ENCODE measurements around the gene PICK1. TPM values are rescaled to one million over a fixed set of nuclear protein-coding genes. Genes with fewer than 3 reads are reported as not detected.

Gene PICK1
- total RNA-seq, 1 experiment from 2014 or later, result 21.3 TPM

GRCh38 chr22:38081636-38081940, 24.4 kb downstream of the PICK1 start:
- TF ChIP-seq POLR2AphosphoS5 (IDR thresholded peaks at IDR 0.05; ENCODE audit: low read depth, low read length) (no peak), CTCF (IDR thresholded peaks at IDR 0.05) (no peak), TCF7L2 (IDR thresholded peaks at IDR 0.05; ENCODE audit: low read depth, low read length) (no peak), SIN3A (IDR thresholded peaks at IDR 0.05; ENCODE audit: borderline replicate concordance, insufficient read depth, low read depth, low read length) (no peak), REST (IDR thresholded peaks at IDR 0.05; ENCODE audit: insufficient read depth in 1 of 2, low read depth in 2 of 2, low read length in 1 of 2) (no peak)
- no peak for DNase-seq (ENCODE audit: low read depth, low spot score)
- no peak for ATAC-seq
- Histone ChIP-seq H3K4me1 (ENCODE audit: control insufficient read depth, insufficient read depth, low read length) (no peaks in the 10 kb centered on the region; the same call in 1 of the 2 replicates), H3K9me3 (ENCODE audit: control insufficient read depth, insufficient read depth, low read depth, low read length) (no peaks in the 10 kb centered on the region), H3K27me3 (ENCODE audit: control insufficient read depth, insufficient read depth, low read length) (no peaks in the 10 kb centered on the region), H3K36me3 (ENCODE audit: control insufficient read depth, insufficient read depth, low read length) (no peaks in the 10 kb centered on the region), H3K27ac (ENCODE audit: low read length) (no peak overlapping the region), H3K4me3 (ENCODE audit: low read depth in 2 of 2, low read length in 2 of 2) (no peak overlapping the region)
- POLR2A ChIA-PET, result no interaction called here
- in situ Hi-C loops (cut with HindIII; ENCODE audit: low pct_unique_long_range_greater_than_20kb, low sequenced_read_pairs), result no loop called here
- intact Hi-C loops (cut with micrococcal nuclease; ENCODE audit: unreplicated experiment), result no loop called here
- CTCF ChIA-PET, result no interaction called here
- no TSS peak for BruUV-seq (replicated peaks)

GRCh38 chr22:38081941-38082828, 25.0 kb downstream of the PICK1 start:
- no peak for ATAC-seq
- no peak overlapping the region for H3K4me3 ChIP-seq (ENCODE audit: low read depth in 2 of 2, low read length in 2 of 2)

More at GRCh38 chr22:38081941-38082828, 25.0 kb downstream of the PICK1 start:
- no peak for TF ChIP-seq TCF7L2 (IDR thresholded peaks at IDR 0.05; ENCODE audit: low read depth, low read length)
- no peak for TF ChIP-seq CTCF (IDR thresholded peaks at IDR 0.05)
- TF ChIP-seq SIN3A (IDR thresholded peaks at IDR 0.05; ENCODE audit: borderline replicate concordance, insufficient read depth, low read depth, low read length), result no peak
- TF ChIP-seq REST (IDR thresholded peaks at IDR 0.05; ENCODE audit: insufficient read depth in 1 of 2, low read depth in 2 of 2, low read length in 1 of 2), result no peak
- no peak for TF ChIP-seq POLR2AphosphoS5 (IDR thresholded peaks at IDR 0.05; ENCODE audit: low read depth, low read length)
- H3K36me3 ChIP-seq (ENCODE audit: control insufficient read depth, insufficient read depth, low read length), result no peaks in the 10 kb centered on the region
- H3K27me3 ChIP-seq (ENCODE audit: control insufficient read depth, insufficient read depth, low read length), result no peaks in the 10 kb centered on the region
- no peak for DNase-seq (ENCODE audit: low read depth, low spot score)
- no peaks in the 10 kb centered on the region; the same call in 1 of the 2 replicates for H3K4me1 ChIP-seq (ENCODE audit: control insufficient read depth, insufficient read depth, low read length)
- no peak overlapping the region for H3K27ac ChIP-seq (ENCODE audit: low read length)
- ChIA-PET CTCF (no interaction called here), POLR2A (no interaction called here)
- in situ Hi-C loops (cut with HindIII; ENCODE audit: low pct_unique_long_range_greater_than_20kb, low sequenced_read_pairs) (no loop called here), intact Hi-C loops (cut with micrococcal nuclease; ENCODE audit: unreplicated experiment) (no loop called here)
- no TSS peak for BruUV-seq (replicated peaks)
- no peaks in the 10 kb centered on the region for H3K9me3 ChIP-seq (ENCODE audit: control insufficient read depth, insufficient read depth, low read depth, low read length)
